ENCODE data around the gene FBXO42. TPM values are rescaled to one million over a fixed set of nuclear protein-coding genes. Genes with fewer than 3 reads are reported as not detected.

FBXO42 gene
- total and polyA plus RNA-seq, 2 of the 13 experiments (the other 11 are each of a cell fraction or from before 2014, with no cell fraction given) = 7.6 to 17.5 TPM

DNA sequence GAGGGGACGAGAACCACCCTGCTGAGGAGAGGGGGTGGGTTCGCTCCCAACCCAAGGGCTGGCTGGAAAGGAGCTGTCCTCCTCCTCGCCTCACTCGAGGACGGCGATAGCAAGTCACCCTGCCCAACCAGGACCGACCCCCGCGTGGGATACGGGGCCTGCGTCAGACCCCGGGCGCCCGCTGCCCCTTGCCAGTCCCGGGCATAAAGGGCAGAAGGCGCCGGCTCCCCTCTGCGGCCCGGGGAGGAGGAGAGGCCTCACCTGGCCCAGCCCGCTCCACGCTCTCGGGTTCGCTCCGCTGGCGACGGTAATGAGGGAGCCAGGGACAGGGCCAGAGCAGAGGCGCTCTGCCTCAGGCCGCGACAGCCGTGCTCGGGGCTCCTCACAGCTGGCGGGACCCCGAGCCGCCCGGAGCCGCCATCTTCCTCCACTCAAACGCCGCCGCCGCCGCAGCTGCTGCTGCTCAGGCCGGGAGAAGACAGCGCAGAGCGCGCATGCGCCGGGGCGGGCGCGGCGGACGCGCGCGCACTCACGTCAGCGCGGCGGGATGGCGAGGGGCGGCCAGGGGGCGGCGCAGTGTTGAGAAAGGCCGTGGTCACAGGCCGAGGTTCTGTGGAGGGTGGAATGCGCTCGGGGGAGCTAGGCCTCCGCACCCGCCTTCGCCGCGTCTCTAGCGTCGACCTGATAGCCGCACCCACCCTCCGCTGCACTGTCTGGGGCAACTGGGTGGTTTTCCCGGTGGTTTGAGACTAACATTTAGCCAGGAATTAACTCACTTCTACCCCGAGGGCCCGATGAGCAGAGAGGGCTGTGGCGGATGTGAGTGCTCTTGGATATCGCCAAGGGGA is at the start of gene FBXO42 (continued):
- TF ChIP-seq, protein P1, sequence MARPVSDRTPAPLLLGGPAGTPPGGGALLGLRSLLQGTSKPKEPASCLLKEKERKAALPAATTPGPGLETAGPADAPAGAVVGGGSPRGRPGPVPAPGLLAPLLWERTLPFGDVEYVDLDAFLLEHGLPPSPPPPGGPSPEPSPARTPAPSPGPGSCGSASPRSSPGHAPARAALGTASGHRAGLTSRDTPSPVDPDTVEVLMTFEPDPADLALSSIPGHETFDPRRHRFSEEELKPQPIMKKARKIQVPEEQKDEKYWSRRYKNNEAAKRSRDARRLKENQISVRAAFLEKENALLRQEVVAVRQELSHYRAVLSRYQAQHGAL (CRISPR knock-in tag; IDR thresholded peaks at IDR 0.05; ENCODE audit: not compliant biosample characterization) = peak; percentile 23
- TF ChIP-seq IRF2 (CRISPR knock-in tag; IDR thresholded peaks at IDR 0.05) = peak; percentile 36; the same call in 1 of the 2 replicates
- no peak for TF ChIP-seq ZSCAN12 (CRISPR knock-in tag; IDR thresholded peaks at IDR 0.05)
- TF ChIP-seq ZNF547 (CRISPR knock-in tag; IDR thresholded peaks at IDR 0.05) = peak; percentile 55; the same call in 1 of the 2 replicates
- TF ChIP-seq HOXD1 (CRISPR knock-in tag; IDR thresholded peaks at IDR 0.05) = peak; percentile 75; the same call in 1 of the 2 replicates
- TF ChIP-seq SAFB2 (CRISPR knock-in tag; IDR thresholded peaks at IDR 0.05; ENCODE audit: borderline replicate concordance, low read depth) = peak; percentile 74
- TF ChIP-seq CBX2 (IDR thresholded peaks at IDR 0.05; ENCODE audit: low read depth, low read length) = no peak
- no peak for TF ChIP-seq CBX2 (CRISPR knock-in tag; IDR thresholded peaks at IDR 0.05; ENCODE audit: low read depth)
- TF ChIP-seq NCOA2 (CRISPR knock-in tag; IDR thresholded peaks at IDR 0.05) = peak; percentile 34; the same call in 1 of the 2 replicates
- TF ChIP-seq E2F1 (CRISPR knock-in tag; IDR thresholded peaks at IDR 0.05) = peak; percentile 82
- TF ChIP-seq KDM2A (CRISPR knock-in tag; IDR thresholded peaks at IDR 0.05; ENCODE audit: borderline replicate concordance, low read depth) = peak; percentile 70
- peak; percentile 91 for TF ChIP-seq ETV6 (CRISPR knock-in tag; conservative IDR thresholded peaks at IDR 0.05)
- TF ChIP-seq PPARG (CRISPR knock-in tag; conservative IDR thresholded peaks at IDR 0.05) = no peak
- peak; percentile 86 for TF ChIP-seq KMT2B (CRISPR knock-in tag; IDR thresholded peaks at IDR 0.05)
- TF ChIP-seq, protein P2, sequence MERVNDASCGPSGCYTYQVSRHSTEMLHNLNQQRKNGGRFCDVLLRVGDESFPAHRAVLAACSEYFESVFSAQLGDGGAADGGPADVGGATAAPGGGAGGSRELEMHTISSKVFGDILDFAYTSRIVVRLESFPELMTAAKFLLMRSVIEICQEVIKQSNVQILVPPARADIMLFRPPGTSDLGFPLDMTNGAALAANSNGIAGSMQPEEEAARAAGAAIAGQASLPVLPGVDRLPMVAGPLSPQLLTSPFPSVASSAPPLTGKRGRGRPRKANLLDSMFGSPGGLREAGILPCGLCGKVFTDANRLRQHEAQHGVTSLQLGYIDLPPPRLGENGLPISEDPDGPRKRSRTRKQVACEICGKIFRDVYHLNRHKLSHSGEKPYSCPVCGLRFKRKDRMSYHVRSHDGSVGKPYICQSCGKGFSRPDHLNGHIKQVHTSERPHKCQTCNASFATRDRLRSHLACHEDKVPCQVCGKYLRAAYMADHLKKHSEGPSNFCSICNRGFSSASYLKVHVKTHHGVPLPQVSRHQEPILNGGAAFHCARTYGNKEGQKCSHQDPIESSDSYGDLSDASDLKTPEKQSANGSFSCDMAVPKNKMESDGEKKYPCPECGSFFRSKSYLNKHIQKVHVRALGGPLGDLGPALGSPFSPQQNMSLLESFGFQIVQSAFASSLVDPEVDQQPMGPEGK (CRISPR knock-in tag; IDR thresholded peaks at IDR 0.05) = peak; percentile 72
- TF ChIP-seq HDAC1 (CRISPR knock-in tag; IDR thresholded peaks at IDR 0.05) = peak; percentile 45; the same call in 1 of the 2 replicates
- peak; percentile 72; the same call in 1 of the 2 replicates for TF ChIP-seq RFXAP (CRISPR knock-in tag; IDR thresholded peaks at IDR 0.05; ENCODE audit: borderline replicate concordance)
- TF ChIP-seq, protein P3, sequence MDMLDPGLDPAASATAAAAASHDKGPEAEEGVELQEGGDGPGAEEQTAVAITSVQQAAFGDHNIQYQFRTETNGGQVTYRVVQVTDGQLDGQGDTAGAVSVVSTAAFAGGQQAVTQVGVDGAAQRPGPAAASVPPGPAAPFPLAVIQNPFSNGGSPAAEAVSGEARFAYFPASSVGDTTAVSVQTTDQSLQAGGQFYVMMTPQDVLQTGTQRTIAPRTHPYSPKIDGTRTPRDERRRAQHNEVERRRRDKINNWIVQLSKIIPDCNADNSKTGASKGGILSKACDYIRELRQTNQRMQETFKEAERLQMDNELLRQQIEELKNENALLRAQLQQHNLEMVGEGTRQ (IDR thresholded peaks at IDR 0.05; ENCODE audit: low read depth, low read length) = no peak
- TF ChIP-seq, protein P3 (CRISPR knock-in tag; IDR thresholded peaks at IDR 0.05; ENCODE audit: borderline replicate concordance) = no peak; the same call in 1 of the 2 replicates
- peak; percentile 93 for TF ChIP-seq RBFOX2 (IDR thresholded peaks at IDR 0.05; ENCODE audit: low read depth, low read length)
